ENCODE results near the gene PDK2.

The PDK2 gene

DNA sequence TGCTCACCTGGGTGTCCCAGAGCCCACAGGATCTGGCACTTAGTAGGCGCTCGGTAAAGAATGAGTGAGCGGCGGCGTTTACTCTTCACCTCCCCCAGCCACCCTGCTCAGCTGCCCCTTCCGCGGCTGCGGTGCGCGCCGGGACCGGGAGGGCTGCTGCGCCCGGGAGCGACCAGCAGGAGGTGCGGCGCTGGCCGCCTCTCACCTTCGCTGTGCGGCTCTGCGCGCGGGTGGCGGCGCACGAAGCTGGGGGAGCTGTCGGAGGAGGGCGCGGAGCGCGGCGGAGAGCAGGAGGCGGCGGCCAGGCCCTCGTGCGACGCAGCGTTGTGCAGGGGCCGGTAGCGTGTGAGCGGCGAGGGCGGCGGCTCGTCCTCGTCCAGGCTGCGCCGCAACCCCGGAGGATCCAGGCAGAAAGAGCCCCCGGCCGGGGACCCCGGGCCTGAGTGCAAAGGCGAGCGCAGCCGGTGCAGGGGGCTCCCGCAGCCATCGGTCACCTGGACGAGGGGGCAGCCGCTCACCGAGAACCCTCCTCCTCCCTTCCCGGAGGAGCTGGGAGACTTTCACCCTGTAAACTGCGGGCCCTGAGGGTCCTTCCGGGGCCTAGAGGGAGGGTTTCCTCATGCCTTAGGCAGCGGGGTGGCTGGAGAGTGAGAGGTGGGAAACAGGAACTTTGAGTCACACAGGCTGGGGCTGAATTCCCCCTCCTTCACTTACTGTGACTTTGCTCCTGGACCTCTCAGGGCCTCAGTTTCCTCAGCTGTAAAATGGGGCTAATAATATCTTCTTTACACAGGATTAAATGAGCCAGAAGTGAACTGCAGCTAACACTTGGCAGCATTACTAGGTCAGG, 22.3 kb downstream of the PDK2 start:
- DNase-seq (ENCODE audit: low read depth, low spot score): no peak

GRCh38 chr17:50118076-50118827, 23.1 kb downstream of the PDK2 start:
- DNase-seq (ENCODE audit: low read depth, low spot score): no peak

- no peak for DNase-seq (ENCODE audit: low read depth, low spot score)
Observed at GRCh38 chr17:50118828-50119218, 23.7 kb downstream of the PDK2 start.

DNA sequence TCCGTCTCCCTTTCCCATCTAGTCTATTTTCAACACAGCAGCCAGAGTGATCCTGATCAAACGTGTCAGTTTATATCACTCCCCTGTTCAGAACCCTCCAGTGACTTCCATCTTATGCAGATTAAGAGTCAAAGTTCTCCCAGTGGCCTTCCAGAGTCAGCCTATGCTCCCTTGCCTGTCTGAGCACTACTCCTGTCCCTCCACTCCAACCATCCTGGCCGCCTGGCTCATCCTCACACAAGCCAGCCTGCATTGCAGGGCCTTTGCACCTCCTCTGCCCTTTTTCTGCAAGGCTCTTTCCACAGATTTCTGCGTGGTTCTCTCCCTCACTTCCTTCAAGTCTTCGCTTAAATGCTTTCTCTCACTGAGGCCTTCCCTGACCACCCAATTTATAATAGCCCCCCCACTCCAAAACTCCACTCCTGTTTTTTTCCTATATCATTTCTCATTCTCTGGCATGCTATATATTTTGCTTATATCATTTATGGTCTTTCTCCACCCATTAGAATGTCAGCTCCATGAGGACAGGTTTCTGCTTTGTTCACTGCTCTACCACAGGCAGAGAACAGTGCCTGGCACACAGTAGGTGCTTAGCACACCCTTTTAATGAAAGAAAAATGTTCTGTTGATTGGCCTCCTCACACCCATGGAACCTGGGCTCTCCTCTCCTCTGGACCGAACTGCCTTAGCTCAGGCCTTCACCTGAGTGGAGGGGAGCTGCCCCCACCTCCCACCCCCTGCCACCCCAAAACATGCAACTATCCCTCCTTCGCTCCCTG, 25.5 kb downstream of the PDK2 start:
- no peak for DNase-seq (ENCODE audit: low read depth, low spot score)

DNA sequence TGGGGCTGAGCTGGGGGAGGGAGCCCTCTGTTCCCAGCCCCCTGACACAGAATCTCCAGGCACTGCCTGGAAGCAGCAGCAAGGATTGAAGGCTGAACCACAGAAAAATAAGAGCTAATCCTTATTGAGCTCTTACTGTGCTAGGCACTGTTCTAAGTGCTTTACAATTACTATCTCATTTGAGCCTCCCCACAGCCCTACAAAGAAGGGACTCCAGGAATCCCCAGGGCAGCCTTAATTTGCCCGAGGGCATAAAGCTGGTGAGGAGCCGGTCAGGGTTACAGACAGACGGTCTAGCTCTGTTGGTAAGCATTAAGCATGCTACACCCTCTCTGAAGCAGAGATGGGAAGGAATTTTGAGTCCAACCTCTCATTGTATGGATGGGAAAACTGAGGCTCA, 27.8 kb downstream of the PDK2 start:
- DNase-seq (ENCODE audit: low read depth, low spot score): no peak

DNA sequence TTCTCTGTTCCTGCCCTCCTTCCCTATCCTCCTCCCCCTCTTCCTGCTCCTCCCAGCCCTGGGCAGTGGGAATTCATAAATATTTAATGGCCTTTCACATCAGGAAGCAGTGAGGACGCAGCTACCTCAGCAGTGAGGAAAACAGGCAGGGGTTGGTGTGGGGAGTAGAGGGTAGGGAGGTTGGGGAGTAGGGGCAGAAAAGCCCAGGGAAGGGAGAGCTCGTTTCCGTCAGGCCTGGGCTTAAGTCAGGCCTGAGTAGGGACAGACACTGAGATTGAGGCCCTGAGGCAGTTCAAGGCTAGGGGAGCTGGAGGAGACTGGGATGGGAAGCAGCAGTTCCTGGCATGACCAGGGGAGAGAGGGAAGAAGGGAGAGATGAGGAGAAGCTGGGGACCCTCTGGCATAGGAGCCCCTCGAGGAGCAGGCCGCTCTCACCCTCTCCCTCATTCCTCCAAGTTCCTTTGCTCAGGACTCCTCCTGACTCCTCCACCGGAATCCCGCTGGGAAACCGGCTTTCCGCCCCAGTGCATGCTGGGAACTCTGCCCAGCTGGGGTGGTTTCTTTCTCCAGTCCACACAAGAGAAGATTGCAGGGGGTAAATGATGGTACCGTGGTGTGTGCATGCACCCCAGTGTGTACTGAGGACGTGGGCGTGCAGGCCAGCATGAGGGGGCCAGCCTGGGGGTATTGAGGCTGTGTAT, 28.6 kb downstream of the PDK2 start:
- no peak for DNase-seq (ENCODE audit: low read depth, low spot score)

DNA sequence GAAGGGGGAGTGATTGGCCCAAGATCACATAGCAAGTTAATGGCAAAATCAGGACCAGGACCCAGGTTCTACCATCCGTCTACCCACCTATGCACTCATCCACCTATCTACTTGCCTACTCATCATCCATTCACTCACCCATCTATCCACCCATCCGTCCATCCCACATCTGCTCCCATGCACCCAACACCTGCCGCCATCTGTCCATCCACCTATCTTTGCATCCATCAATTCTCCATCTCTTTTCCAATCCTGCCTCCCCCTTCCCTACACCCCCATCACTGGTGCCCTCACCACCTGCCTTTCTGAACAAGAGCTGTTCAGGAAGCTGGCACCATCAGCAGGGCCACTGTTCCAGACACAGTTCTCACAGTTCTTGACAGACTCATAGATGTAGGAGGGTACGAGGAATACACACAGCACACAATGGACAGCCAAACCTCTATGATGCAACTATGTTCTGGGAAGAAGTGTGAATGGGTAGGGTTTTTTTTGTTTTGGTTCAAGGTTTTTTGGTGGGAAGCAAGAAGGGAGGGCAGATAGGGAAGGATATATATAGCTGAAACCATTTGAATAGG, 30.4 kb downstream of the PDK2 start:
- no peak for DNase-seq (ENCODE audit: low read depth, low spot score)

DNA sequence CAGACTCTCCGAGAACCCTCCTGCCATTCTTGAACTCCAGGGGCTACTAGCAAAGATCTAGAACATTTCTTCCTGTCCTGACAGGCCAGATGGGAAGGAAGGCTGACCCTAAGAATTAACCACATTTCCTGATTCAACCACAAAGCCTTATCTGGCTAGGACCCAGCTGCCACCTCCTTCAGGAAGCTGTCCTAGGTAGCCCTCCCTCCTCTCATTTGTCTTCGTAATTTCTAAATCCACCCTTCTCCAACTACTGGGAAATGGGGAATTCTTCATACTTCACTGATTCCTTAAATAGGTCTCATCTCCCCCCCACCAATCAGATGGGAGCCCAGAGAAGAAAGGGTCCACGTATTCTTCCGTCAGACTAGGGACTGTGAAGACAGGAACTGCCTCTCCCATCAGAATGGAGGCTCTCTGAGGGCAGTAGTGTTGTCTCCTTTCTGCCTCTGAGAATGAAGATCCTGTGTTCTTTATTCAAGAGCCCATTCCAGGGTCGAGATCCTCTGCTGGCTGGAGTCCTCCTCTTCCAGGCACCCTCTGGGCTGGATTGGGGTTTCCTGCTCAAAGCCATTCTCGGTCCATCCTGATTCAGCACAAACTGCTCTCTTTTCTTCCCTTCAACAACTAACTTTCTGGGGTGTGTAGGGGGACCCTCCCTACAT, 32.7 kb downstream of the PDK2 start:
- DNase-seq (ENCODE audit: low read depth, low spot score): no peak

- no peak for DNase-seq (ENCODE audit: low read depth, low spot score)
Observed at GRCh38 chr17:50128441-50129352, 33.5 kb downstream of the PDK2 start.

- no peak for DNase-seq (ENCODE audit: low read depth, low spot score)
Observed at GRCh38 chr17:50129353-50129727, 34.2 kb downstream of the PDK2 start.

DNA sequence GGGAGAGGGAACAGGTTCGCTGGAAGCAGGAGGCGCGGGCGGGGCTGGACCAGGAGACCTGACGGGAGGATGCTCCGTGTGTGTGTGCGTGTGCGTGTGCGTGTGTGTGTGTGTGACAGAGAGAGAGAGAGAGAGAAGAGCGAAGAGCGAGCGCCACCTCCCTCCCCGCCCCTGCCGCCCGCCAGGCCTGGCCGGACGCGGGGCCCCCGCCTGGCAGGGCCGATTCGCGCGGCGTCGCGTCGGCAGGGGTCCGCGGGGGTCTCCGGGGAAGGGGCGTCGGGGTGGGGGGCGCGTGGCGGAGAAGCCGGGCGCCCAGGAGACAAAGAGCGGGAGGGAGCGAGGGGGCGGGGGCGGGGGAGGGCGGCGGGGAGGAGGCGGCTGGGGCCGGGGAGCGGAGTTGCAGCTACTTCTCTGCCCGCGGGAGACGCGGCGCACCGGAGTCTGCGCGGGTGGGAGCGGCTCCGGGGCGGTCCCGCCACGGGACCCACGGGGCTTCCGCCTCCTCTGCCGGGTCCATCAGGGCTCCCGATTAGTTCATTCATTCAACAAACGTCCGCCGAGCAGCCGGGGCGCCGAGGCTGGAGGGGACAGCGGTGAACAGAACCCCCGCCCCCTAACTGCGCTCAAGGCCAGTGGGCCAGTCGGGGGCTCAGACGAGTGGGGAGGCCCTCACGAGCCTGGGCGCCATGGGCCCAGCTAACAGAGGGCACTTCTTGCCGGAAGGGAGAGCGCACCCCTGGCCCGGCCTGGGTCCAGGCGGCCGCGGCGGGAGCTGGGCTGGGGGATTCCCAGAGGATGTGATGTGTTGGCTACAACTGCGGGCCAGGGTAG, 34.8 kb downstream of the PDK2 start, which contains the start of gene SAMD14:
SAMD14 (minus strand) TSS at position 433 of the 831 bp plus-strand sequence. CDS start 5,201 bp downstream, outside the sequence.
- DNase-seq (ENCODE audit: low read depth, low spot score): no peak

DNA sequence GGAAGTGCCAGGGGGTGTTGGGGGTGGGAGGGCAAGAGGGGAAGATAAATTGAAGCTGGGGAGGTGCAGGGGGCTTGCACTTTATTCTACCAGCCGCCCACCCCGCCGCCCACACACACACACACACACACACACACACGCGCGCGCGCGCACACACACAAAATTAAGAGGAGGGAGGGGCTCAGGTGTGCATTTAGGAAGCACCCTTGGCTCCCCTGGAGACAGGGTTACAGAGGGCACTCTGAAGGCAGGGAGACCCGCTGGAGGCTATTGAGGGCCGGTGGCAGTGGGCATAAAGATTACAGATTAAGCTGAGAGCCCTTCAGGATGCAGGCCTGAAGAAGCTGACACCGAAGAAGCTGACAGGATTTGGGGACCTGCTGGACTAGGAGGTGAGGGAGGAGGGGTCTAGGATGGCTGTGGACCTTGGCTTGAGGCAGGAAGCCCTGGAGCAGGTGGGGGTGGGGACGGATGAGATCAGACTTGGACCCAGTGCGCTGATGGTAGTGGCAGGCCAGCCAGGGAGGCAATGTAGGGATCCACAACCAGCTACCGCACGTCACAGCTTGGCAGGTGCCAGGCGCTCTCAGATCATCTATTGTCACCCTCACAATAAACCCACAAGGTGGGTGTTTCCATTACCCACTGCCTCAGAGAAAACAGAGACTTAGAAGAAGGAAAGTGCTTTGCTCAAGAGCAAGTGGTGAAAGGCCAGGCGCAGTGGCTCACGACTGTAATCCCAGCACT, 35.6 kb downstream of the PDK2 start:
- no peak for DNase-seq (ENCODE audit: low read depth, low spot score)

- no peak for DNase-seq (ENCODE audit: low read depth, low spot score)
Observed at GRCh38 chr17:50132104-50132794, 37.1 kb downstream of the PDK2 start.

- DNase-seq (ENCODE audit: low read depth, low spot score): no peak
Observed at GRCh38 chr17:50133028-50133768, 38.0 kb downstream of the PDK2 start.

DNA sequence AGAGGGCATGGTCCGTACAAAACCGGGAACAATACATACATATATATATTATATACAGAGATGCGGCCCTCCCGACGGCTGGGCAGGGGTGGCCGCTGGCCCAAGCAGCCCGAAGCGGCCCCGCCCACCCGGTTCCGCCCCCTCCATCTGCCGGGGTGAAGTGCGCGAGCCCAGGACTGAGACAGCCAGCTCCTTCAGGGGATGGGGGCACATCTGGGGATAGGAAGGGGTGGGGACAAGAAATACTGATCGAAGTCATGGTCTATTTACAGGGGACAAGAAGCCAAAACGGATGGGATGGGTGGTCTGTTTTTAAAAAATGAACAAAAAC, 38.6 kb downstream of the PDK2 start:
- DNase-seq (ENCODE audit: low read depth, low spot score): no peak

GRCh38 chr17:50134206-50135110, 39.3 kb downstream of the PDK2 start:
- DNase-seq (ENCODE audit: low read depth, low spot score): no peak
